Smooth muscle cell of the brain vasculature (primary cell): ENCODE results near the gene CD14.
"Not testable (repeated sequence)": the region's sequence is repeated elsewhere in the genome, so short reads cannot be mapped to it uniquely, and the experiment has no call there.

Source experiments
- DNase-seq: peaks from one replicate; pipeline ENCODE4 v3.0.0-alpha.2; 2012; ENCODE audit warnings: low read depth, low spot score

Gene CD14

GRCh38 chr5:140633021-140633471 lies at the start of gene CD14:
TSS of gene CD14 (minus strand) at chr5:140633175. CDS start at chr5:140633071, 104 bp downstream.
- DNase-seq = no peak

GRCh38 chr5:140678993-140679392 lies 46.0 kb upstream of the CD14 start:
- DNase-seq = no peak

GRCh38 chr5:140677947-140678346 lies 45.0 kb upstream of the CD14 start:
- DNase-seq = no peak

- DNase-seq = no peak
These were observed 41.7 kb upstream of the CD14 start for GRCh38 chr5:140674629-140675028.

- no peak for DNase-seq
These were observed 41.2 kb upstream of the CD14 start for GRCh38 chr5:140674211-140674610.

GRCh38 chr5:140673187-140673976 lies 40.4 kb upstream of the CD14 start, which contains the start of gene DND1:
TSS of gene DND1 (minus strand) at chr5:140673576. CDS start at chr5:140673542, 34 bp downstream.
- DNase-seq = no peak

- DNase-seq = no peak
These were observed 39.6 kb upstream of the CD14 start for GRCh38 chr5:140672455-140673186.

GRCh38 chr5:140671472-140672125 lies 38.6 kb upstream of the CD14 start:
- DNase-seq = no peak

- not testable (repeated sequence) for DNase-seq
These were observed 38.1 kb upstream of the CD14 start for GRCh38 chr5:140671035-140671434.

GRCh38 chr5:140664359-140665119 lies 31.6 kb upstream of the CD14 start, which contains the start of gene WDR55:
TSS of gene WDR55 (plus strand) at chr5:140664904. CDS start at chr5:140664913, 9 bp downstream.
- DNase-seq = peak; percentile 64

- no peak for DNase-seq
These were observed 31.0 kb upstream of the CD14 start for GRCh38 chr5:140664030-140664358.

GRCh38 chr5:140660371-140660770 lies 27.4 kb upstream of the CD14 start:
- DNase-seq = not testable (repeated sequence)

- no peak for DNase-seq
These were observed 25.9 kb upstream of the CD14 start for GRCh38 chr5:140658870-140659269.

- DNase-seq = no peak
These were observed 14.1 kb upstream of the CD14 start for GRCh38 chr5:140647042-140647419.

- no peak for DNase-seq
These were observed 9.7 kb upstream of the CD14 start for GRCh38 chr5:140642718-140643117.

- no peak for DNase-seq
These were observed 8.7 kb upstream of the CD14 start for GRCh38 chr5:140641716-140642115.

GRCh38 chr5:140639148-140639981 lies 6.4 kb upstream of the CD14 start, which contains the start of gene TMCO6:
TSS of gene TMCO6 (plus strand) at chr5:140639451. CDS start at chr5:140639528, 77 bp downstream.
- DNase-seq = peak; percentile 67

- DNase-seq = not testable (repeated sequence)
These were observed 5.8 kb upstream of the CD14 start for GRCh38 chr5:140638898-140639147.

- no peak for DNase-seq
These were observed 4.6 kb upstream of the CD14 start for GRCh38 chr5:140637371-140638100.
